ENCODE results near the gene BPIFB1.
A peak's percentile ranks its signal among the peaks of the same experiment; 100 is the strongest.

BPIFB1 gene

GRCh38 chr20:33309631-33310030 is 26.6 kb downstream of the BPIFB1 start:
- Histone ChIP-seq H3K27ac (no peak overlapping the region), H3K9ac (no peak overlapping the region), H3K4me1 (peaks cover 15 to 57% (median 40%) of the 10 kb centered on the region in 10 experiments), H3K27me3 (no peaks in the 10 kb centered on the region), H3K4me2 (no peak overlapping the region), H3K9me3 (replicated peaks in 1 of 11) (peaks cover 0 to 4% (median 0%) of the 10 kb centered on the region in 11 experiments; a peak in 2 of 22 replicates), H4K20me1 (no peaks in the 10 kb centered on the region), H3K36me3 (no peaks in the 10 kb centered on the region), H3K4me3 (no peak overlapping the region)
- no peak for TF ChIP-seq Cebpa-rat (IDR thresholded peaks at IDR 0.05)

- Histone ChIP-seq H3K9ac (no peak overlapping the region), H3K27ac (no peak overlapping the region), H3K27me3 (no peaks in the 10 kb centered on the region), H4K20me1 (no peaks in the 10 kb centered on the region), H3K9me3 (replicated peaks in 1 of 11) (peaks cover 0 to 4% (median 0%) of the 10 kb centered on the region in 11 experiments; a peak in 2 of 22 replicates), H3K36me3 (no peaks in the 10 kb centered on the region), H3K4me1 (peaks cover 12 to 49% (median 33%) of the 10 kb centered on the region in 10 experiments), H3K4me3 (no peak overlapping the region), H3K4me2 (0 out of 22 replicates have a peak overlapping the region, but pooled peaks of 1 of the 11 experiments have one; percentile 24)
- no peak for TF ChIP-seq Cebpa-rat (IDR thresholded peaks at IDR 0.05)
These were observed 27.4 kb downstream of the BPIFB1 start for GRCh38 chr20:33310327-33310899.

GRCh38 chr20:33311011-33311410 is 28.0 kb downstream of the BPIFB1 start:
- Histone ChIP-seq H3K27ac (no peak overlapping the region), H3K27me3 (no peaks in the 10 kb centered on the region), H3K9me3 (replicated peaks in 1 of 11) (peaks cover 0 to 4% (median 0%) of the 10 kb centered on the region in 11 experiments; a peak in 2 of 22 replicates), H3K4me3 (no peak overlapping the region), H3K9ac (no peak overlapping the region), H3K4me1 (peaks cover 6 to 43% (median 27%) of the 10 kb centered on the region in 10 experiments), H4K20me1 (no peaks in the 10 kb centered on the region), H3K4me2 (peak overlapping the region in 2 of 11 experiments; percentile 8 to 24; a peak in 1 of 22 replicates), H3K36me3 (no peaks in the 10 kb centered on the region)
- TF ChIP-seq Cebpa-rat (IDR thresholded peaks at IDR 0.05) = no peak

GRCh38 chr20:33311996-33312395 is 29.0 kb downstream of the BPIFB1 start:
- Histone ChIP-seq H3K9ac (no peak overlapping the region), H3K9me3 (replicated peaks in 1 of 11) (peaks cover 0 to 4% (median 0%) of the 10 kb centered on the region in 11 experiments; a peak in 2 of 22 replicates), H3K4me1 (peaks cover 6 to 33% (median 21%) of the 10 kb centered on the region in 10 experiments; a peak in 19 of 20 replicates), H3K4me2 (peak overlapping the region in 5 of 11 experiments; percentile 3 to 64 (median 55); a peak in 2 of 22 replicates), H3K4me3 (no peak overlapping the region), H3K27me3 (no peaks in the 10 kb centered on the region), H3K27ac (no peak overlapping the region), H4K20me1 (no peaks in the 10 kb centered on the region), H3K36me3 (no peaks in the 10 kb centered on the region)
- TF ChIP-seq Cebpa-rat (IDR thresholded peaks at IDR 0.05) = no peak

GRCh38 chr20:33312583-33312982 is 29.6 kb downstream of the BPIFB1 start:
- TF ChIP-seq Cebpa-rat (IDR thresholded peaks at IDR 0.05) = no peak
- Histone ChIP-seq H3K4me1 (peaks cover 6 to 33% (median 21%) of the 10 kb centered on the region in 10 experiments; a peak in 19 of 20 replicates), H3K36me3 (no peaks in the 10 kb centered on the region), H3K9ac (no peak overlapping the region), H4K20me1 (no peaks in the 10 kb centered on the region), H3K9me3 (replicated peaks in 1 of 11) (peaks cover 0 to 4% (median 0%) of the 10 kb centered on the region in 11 experiments; a peak in 2 of 22 replicates), H3K4me3 (no peak overlapping the region), H3K4me2 (peak overlapping the region in 10 of 11 experiments; percentile 11 to 64 (median 50); a peak in 17 of 22 replicates), H3K27me3 (no peaks in the 10 kb centered on the region), H3K27ac (peak overlapping the region in 2 of 11 experiments; percentile 13 to 24; a peak in 1 of 22 replicates)

GRCh38 chr20:33313686-33314314 is 30.8 kb downstream of the BPIFB1 start:
- TF ChIP-seq Cebpa-rat (IDR thresholded peaks at IDR 0.05) = no peak
- Histone ChIP-seq H4K20me1 (no peaks in the 10 kb centered on the region), H3K27me3 (no peaks in the 10 kb centered on the region), H3K4me3 (no peak overlapping the region), H3K4me2 (peak overlapping the region in 8 of 11 experiments; percentile 45 to 64 (median 52); a peak in 15 of 22 replicates), H3K27ac (no peak overlapping the region), H3K4me1 (peaks cover 6 to 33% (median 21%) of the 10 kb centered on the region in 10 experiments; a peak in 19 of 20 replicates), H3K36me3 (no peaks in the 10 kb centered on the region), H3K9ac (no peak overlapping the region), H3K9me3 (replicated peaks in 1 of 11) (no peaks in the 10 kb centered on the region)

GRCh38 chr20:33316343-33316742 is 33.3 kb downstream of the BPIFB1 start:
- Histone ChIP-seq H4K20me1 (0 out of 22 replicates have a peak, but pooled peaks cover 0 to 3% (median 0%) of the 10 kb centered on the region in 11 experiments), H3K27me3 (no peaks in the 10 kb centered on the region)

GRCh38 chr20:33316958-33317357 is 33.9 kb downstream of the BPIFB1 start:
- Histone ChIP-seq H3K9me3 (replicated peaks in 1 of 11) (no peaks in the 10 kb centered on the region), H3K36me3 (no peaks in the 10 kb centered on the region), H3K27me3 (no peaks in the 10 kb centered on the region), H3K4me1 (peaks cover 6 to 35% (median 19%) of the 10 kb centered on the region in 10 experiments; a peak in 19 of 20 replicates), H4K20me1 (0 out of 22 replicates have a peak, but pooled peaks cover 0 to 3% (median 0%) of the 10 kb centered on the region in 11 experiments), H3K4me2 (no peak overlapping the region), H3K4me3 (no peak overlapping the region), H3K9ac (no peak overlapping the region), H3K27ac (no peak overlapping the region)
- TF ChIP-seq Cebpa-rat (IDR thresholded peaks at IDR 0.05) = no peak

More at GRCh38 chr20:33316343-33316742, 33.3 kb downstream of the BPIFB1 start:
- Histone ChIP-seq H3K4me2 (no peak overlapping the region), H3K9ac (no peak overlapping the region), H3K36me3 (no peaks in the 10 kb centered on the region), H3K9me3 (replicated peaks in 1 of 11) (no peaks in the 10 kb centered on the region), H3K27ac (no peak overlapping the region), H3K4me1 (peaks cover 6 to 41% (median 21%) of the 10 kb centered on the region in 10 experiments; a peak in 19 of 20 replicates), H3K4me3 (no peak overlapping the region)
- TF ChIP-seq Cebpa-rat (IDR thresholded peaks at IDR 0.05) = no peak

- no peak overlapping the region for H3K4me3 ChIP-seq
- no peaks in the 10 kb centered on the region for H3K9me3 ChIP-seq (replicated peaks in 1 of 11)
- no peak overlapping the region for H3K4me2 ChIP-seq
- no peaks in the 10 kb centered on the region for H3K36me3 ChIP-seq
- TF ChIP-seq Cebpa-rat (IDR thresholded peaks at IDR 0.05) = no peak
- peaks cover 6 to 29% (median 13%) of the 10 kb centered on the region in 10 experiments; a peak in 19 of 20 replicates for H3K4me1 ChIP-seq
- H3K27me3 ChIP-seq = no peaks in the 10 kb centered on the region
- no peak overlapping the region for H3K9ac ChIP-seq
- H4K20me1 ChIP-seq = 0 out of 22 replicates have a peak, but pooled peaks cover 0 to 3% (median 0%) of the 10 kb centered on the region in 11 experiments
- H3K27ac ChIP-seq = no peak overlapping the region
These were observed 34.5 kb downstream of the BPIFB1 start for GRCh38 chr20:33317424-33318095.
